ELR (cell line): Measurements from ENCODE around the gene ZNF213.
"Not testable (repeated sequence)": the region's sequence is repeated elsewhere in the genome, so short reads cannot be mapped to it uniquely, and the experiment has no call there.

Experiments used
- DNase-seq: peaks from one replicate; pipeline ENCODE4 v3.0.0-alpha.2; 2015; ENCODE audit warnings: low read depth

Gene ZNF213

DNA sequence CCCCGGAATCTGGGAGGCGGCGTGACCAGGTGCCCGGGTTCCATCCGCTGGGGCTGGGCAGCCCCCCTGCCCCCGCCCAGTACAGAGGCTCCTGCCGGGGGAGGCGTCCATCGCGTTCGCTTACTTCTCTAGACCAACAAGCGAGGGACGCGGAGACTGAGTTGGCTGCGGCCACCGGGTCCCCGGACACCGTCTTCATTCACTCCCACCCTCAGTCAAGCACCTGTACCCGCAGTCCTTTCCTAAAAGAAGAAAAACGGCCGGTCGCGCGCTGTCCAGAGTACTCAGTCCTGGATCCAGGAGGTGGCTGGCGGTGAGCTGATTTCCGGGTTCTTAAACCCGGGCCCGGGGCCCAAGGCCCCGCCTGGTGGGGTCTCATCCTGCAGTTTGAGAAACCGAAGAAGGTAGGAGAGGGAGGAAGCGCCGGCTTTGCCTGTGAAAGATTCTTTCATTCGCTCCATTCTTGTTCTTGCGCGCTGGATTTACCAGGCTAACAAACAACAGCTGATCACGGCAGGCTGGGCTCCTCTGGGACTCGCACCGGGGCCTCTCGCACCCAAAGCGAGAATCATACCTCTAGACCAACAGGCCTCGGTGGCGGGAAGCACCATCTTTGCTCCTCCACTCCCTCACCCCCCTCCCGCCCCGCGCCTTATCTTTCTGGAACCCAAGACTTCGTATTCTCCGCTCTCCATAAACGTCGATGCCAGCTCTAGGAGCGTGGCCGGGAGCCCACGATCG, 35.8 kb downstream of the ZNF213 start:
- DNase-seq = no peak

DNA sequence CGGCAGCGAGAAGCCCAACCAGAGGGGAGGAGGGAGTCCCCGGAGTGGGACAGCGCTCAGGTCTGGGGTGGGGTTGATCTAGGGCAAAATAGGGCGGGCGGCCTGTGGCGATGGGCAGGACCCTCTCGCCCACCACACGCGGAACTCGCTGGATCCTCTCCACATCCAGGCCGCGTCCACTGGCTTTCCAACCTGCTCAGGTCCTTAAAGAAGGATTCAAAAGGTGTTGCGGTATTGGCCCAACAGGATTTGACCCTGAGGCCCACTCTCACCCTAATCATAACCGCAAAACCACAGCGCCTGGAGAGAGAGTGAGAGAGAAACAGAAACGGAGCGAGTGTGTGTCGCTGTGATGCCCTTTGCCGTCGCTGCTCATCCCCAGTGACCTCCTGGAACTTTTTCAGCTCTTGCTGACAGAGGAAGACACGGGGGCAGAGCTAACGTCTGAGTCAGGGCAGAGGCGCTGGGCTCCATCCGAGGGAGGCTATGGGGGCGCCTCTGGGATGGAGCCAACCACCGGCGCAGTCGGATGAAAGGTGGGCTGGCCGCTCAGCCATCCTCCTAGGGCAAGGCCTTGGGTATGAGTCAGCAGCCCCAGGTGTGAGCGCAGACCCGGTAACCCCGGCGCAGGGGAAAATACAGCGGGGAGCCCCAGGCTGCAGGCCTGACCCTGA, 36.5 kb downstream of the ZNF213 start:
- DNase-seq = no peak

DNA sequence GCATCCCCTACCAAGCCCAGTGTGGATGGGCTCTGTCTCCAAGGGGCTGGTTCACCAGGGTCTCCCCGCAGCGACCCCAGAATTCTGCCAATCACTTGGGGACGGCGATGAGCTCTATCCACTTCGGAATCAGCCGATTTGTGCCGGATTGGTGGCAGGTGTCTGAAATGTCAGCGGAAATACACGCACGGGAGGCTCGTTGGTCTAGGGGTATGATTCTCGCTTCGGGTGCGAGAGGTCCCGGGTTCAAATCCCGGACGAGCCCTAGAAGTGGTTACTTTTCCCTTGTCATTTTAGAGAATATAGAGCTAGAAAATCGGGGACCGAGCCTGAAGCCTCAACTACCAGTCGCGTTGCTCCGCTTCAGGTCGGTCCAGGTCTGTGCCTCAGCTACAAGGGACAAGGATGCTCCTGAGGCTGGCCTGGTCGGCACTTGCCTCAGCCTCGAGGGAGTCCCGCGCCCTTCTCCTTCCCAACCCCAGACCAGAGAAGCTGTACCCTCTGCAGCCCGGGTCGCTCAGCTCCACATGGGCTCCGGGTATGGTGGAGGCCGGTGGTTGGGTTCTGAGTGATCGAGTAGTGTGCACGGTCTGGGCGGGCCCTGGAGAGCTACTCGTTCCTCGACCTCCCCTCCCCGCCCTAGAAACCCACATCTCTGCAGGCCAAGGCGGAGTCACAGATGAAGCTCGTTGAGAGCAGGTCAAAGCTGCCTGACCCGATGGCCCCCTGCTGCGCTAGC, 37.2 kb downstream of the ZNF213 start:
- DNase-seq = peak; percentile 68

GRCh38 chr16:3173892-3174617, 39.2 kb downstream of the ZNF213 start:
- peak; percentile 41 for DNase-seq

DNA sequence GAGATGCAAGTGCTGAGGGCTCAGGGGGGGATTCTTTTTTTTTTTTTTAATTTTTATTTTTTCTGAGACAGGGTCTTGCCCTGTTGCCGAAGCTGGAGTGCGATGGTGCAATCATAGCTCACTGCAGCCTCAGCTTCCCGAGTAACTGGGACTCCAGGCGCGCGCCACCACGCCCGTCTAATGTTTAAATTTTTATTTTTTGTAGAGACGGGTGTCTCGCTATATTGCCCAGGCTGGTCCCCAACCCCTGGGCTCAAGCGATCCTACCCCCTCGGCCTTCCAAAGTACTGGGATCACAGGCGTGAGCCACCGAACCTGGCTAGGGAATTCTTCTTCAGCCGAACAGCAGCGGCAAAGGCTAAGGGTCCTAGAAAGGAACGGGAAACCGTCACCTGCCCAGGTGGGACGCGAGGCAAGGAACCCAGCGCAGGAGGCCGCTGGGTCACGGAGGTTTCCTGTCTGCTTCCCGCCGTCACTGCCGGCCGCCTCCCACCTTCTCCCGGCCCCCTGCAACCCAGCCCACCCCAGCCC, 39.9 kb downstream of the ZNF213 start:
- DNase-seq = no peak

GRCh38 chr16:3175157-3176093, 40.6 kb downstream of the ZNF213 start:
- DNase-seq = peak; percentile 83

DNA sequence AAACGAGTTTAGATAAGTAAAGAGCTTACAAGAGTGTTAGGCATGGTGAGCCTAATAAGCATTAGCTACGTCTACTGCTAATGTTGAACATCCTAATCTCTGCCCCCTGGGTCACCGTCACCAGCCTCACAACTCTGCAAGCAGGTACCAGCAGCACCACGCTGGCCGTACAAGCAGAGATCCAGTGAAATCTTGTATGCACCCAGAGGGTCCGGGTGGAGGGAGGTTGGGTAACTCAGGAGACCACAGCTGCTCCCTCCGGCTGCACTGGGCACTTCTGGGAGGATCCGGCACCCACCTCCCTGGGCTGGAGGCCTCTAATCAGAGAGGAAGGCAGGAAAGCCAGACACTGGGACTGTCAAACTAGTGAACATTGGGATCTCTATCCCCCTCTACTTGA, 44.8 kb downstream of the ZNF213 start:
- DNase-seq = no peak

- peak; percentile 72 for DNase-seq
These were observed 45.6 kb downstream of the ZNF213 start for GRCh38 chr16:3180445-3180878.

DNA sequence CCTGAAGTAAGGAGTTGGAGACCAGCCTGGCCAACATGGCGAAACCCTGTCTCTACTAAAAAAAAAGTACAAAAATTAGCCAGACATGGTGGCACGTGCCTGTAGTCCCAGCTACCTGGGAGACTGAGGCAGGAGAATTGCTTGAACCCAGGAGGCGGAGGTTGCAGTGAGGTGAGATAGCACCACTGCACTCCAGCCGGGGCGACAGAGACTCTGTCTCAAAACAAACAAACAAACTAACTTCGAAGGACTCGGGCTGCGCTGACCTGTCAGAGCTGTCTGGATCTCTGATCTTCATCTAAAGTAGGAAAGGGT, 47.4 kb downstream of the ZNF213 start:
- DNase-seq = not testable (repeated sequence)

GRCh38 chr16:3182608-3183444, 48.0 kb downstream of the ZNF213 start:
- peak; percentile 79 for DNase-seq

GRCh38 chr16:3183445-3184139, 48.8 kb downstream of the ZNF213 start:
- no peak for DNase-seq

GRCh38 chr16:3186946-3187690, 52.3 kb downstream of the ZNF213 start:
- no peak for DNase-seq

- peak; percentile 83 for DNase-seq
These were observed 53.2 kb downstream of the ZNF213 start, which contains the start of gene OR1F1 for GRCh38 chr16:3187798-3188674. OR1F1 (plus strand) TSS chr16:3188204.

DNA sequence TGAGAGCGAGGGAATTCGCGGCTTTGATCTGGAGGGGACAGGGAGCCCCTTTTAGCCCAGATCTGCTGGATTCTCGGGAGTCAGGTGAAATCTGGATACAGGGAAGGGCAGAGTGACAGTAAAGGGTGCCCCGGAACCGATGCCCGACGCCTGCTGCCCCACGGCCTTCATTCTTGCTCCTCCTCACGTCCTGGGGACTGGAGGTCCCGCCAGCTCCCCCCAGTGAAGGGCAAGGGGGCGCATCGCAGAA, 53.8 kb downstream of the ZNF213 start:
- no peak for DNase-seq

DNA sequence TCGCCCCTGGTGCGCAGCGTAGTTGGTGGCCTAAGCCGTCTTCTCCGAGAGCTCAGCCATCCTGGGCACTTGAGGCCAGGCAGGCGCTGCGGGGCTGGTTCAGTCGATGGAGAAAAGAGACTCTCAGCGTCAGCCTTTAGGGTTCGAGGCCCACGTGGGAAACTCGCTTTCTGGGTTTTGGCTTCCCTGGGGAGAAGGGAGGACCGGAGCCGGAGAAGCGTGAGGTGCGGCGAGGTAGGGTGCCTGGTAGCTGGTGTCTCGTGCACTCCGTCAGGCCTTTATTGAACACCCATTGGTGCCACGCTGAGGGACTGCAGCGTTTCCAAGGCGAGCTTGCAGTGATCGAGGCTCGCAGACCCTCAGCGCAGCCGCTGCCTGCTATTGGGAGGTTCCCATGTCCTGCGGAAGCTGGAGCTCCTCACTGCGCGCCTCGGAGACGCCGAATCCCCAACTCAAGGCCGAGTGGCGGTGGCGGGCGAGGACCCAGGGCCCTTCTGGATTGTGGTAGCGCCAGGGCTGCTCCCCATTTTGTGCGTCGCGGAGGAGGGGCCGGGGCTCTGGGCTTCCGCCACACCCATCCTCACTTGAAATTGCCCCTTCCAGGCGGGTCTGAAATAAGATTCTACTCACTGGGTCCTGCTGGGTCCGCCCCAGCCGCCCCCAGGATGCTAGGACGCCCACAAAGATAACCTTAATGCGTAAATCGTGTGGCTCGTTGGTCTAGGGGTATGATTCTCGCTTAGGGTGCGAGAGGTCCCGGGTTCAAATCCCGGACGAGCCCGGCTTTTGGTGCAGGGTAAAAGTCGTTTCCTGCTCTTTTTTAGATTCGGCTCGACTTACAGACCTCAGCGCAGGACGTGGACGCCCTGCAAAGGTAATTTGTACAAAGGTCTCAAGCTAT, 54.3 kb downstream of the ZNF213 start:
- DNase-seq = peak; percentile 80

GRCh38 chr16:3189869-3190268, 55.0 kb downstream of the ZNF213 start:
- no peak for DNase-seq

GRCh38 chr16:3190949-3191353, 56.1 kb downstream of the ZNF213 start:
- peak; percentile 32 for DNase-seq
